HCT116 (cell line): ENCODE results near the gene PNMT.

Source experiments
- CEBPB ChIP-seq: IDR thresholded peaks from 2 replicates; pipeline ENCODE4 v1.6.1; 2012; ENCODE audit warnings: low read depth
- CTCF ChIP-seq, 3 experiments: fragments of 200-600 bp in 1 of 3; sonication (generic) in 1 of 3; IDR thresholded peaks in 2 of 3; conservative IDR thresholded peaks in 1 of 3; 2 replicates each; pipeline ENCODE4 v1.5.1; 2012 to 2017; ENCODE audit warnings: low read depth in 2 of 3, low read length in 2 of 3, antibody characterized with exemption in 1 of 3, borderline replicate concordance in 1 of 3, control low read depth in 1 of 3, mild to moderate bottlenecking in 1 of 3, mixed read lengths in 1 of 3, mixed run types in 1 of 3, moderate library complexity in 1 of 3; ENCODE audit not compliant: insufficient read depth in 1 of 3
- EGR1 ChIP-seq: IDR thresholded peaks from 2 replicates; pipeline ENCODE4 v1.6.1; 2012; ENCODE audit warnings: low read depth
- EZH2 ChIP-seq: fragments of 200-600 bp; sonication (generic); IDR thresholded peaks from 2 replicates; pipeline ENCODE4 v1.6.1; 2017; ENCODE audit warnings: antibody characterized with exemption, mixed run types
- EZH2phosphoT487 ChIP-seq: fragments of 200-600 bp; IDR thresholded peaks from 2 replicates; pipeline ENCODE4 v1.6.1; 2018; ENCODE audit warnings: antibody characterized with exemption, borderline replicate concordance
- POLR2A ChIP-seq: IDR thresholded peaks from 2 replicates; pipeline ENCODE4 v1.7.0; 2011; ENCODE audit warnings: borderline replicate concordance; ENCODE audit not compliant: insufficient read depth, insufficient read length; ENCODE audit errors: extremely low read depth
- POLR2AphosphoS5 ChIP-seq: IDR thresholded peaks from 2 replicates; pipeline ENCODE4 v1.6.1; 2011; ENCODE audit warnings: mild to moderate bottlenecking, low read depth, low read length, moderate library complexity
- SIN3A ChIP-seq: IDR thresholded peaks from 2 replicates; pipeline ENCODE4 v1.6.1; 2012; ENCODE audit warnings: low read depth
- ZBTB33 ChIP-seq: IDR thresholded peaks from 2 replicates; pipeline ENCODE4 v1.6.1; 2011; ENCODE audit warnings: mild to moderate bottlenecking, low read length, moderate library complexity; ENCODE audit not compliant: insufficient replicate concordance; ENCODE audit errors: extremely low read depth

GRCh38 chr17:39639043-39639442, 29.2 kb upstream of the PNMT start:
- TF ChIP-seq CTCF (IDR thresholded peaks at IDR 0.05 in 2 of 3, conservative IDR thresholded peaks at IDR 0.05 in 1 of 3; ENCODE audit: borderline replicate concordance in 1 of 3, insufficient read depth in 1 of 3, low read depth in 2 of 3, low read length in 2 of 3) (no peak), POLR2A (no peak), POLR2AphosphoS5 (no peak), ZBTB33 (no peak), EGR1 (no peak), EZH2 (no peak), SIN3A (no peak), EZH2phosphoT487 (no peak), CEBPB (no peak)
